KBM-7 (cell line): ENCODE measurements around the gene ZCCHC14.

Experiments used
- DNase-seq: peaks from one replicate; pipeline ENCODE4 v3.0.0-alpha.2; 2015
- in situ Hi-C: fragments of 300-500 bp; cut with MboI; formaldehyde crosslinking; loops from 2 replicates; pipeline ENCODE4 v1.14.3; 2020; ENCODE audit warnings: low sequenced_read_pairs, low pct_unique_long_range_greater_than_20kb, mixed read lengths

ZCCHC14 gene

DNA sequence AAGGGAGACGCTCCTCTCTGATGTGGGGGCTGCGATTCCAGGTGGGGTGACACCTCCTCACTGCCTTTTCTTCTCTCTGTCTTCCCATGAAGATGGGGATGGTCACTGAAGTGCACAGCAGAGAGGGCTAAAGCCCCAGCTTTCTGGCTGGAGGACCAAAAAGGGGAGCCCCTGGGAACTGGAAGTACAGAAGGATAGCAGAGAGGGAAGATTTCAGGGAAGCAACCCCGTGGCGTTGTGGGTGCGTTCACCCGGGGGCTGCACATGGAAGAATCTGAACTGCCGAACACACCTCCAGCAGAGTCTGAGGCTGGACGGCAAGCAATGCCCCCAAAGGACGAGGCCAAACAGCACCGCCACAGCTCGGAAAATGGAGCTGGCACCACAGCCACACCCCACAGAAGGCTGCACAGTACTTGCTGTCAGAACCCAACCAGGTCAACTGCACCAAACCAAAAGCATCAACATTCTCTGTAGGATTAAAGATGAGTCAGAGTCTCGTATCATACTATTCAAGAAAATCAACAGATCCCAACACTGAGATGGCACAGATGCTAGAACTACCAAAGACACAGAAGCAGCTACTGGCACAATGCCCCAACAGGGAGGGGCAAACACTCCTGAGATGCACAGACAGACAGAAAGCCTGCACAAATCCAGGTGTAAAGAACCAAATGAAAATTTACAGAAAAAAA, 50.8 kb downstream of the ZCCHC14 start:
- DNase-seq = no peak
- in situ Hi-C loops = no loop called here

- in situ Hi-C loops = no loop called here
- DNase-seq = no peak
These were observed 52.9 kb downstream of the ZCCHC14 start for GRCh38 chr16:87439926-87440325.

- in situ Hi-C loops = no loop called here
- no peak for DNase-seq
These were observed 54.2 kb downstream of the ZCCHC14 start for GRCh38 chr16:87438611-87438985.

DNA sequence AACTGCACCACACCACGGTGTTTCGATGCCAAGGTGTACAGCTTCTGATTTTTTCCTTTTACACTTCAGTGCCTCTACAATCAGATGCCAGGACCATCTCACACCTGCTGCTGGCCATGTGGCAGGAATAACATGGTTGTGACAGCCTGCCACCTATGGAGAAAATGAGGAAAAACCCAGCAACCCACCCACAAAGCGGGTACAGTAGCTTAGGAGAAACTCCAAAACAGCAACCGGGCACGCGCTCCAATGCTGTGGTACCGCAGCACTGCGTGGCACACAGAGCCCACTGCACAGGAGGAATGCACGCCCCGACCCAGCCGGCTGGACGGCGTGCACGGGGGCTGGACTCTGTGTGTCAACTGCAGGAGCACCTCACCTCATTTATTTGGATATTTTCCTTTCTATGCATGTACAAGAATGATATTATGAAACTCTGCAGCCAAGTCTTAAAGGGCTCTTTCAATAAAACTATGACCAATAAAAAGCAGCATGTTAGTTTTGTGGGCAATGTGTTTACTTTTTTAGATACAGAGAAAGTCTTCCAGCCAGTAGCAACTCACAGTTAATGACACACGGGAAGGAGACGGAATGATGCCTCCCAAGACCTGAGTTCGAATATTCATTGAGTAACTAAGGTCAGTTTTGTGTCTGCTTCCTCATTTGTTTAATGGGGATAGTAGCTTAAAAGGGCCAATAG, 54.8 kb downstream of the ZCCHC14 start:
- in situ Hi-C loops = no loop called here
- no peak for DNase-seq

DNA sequence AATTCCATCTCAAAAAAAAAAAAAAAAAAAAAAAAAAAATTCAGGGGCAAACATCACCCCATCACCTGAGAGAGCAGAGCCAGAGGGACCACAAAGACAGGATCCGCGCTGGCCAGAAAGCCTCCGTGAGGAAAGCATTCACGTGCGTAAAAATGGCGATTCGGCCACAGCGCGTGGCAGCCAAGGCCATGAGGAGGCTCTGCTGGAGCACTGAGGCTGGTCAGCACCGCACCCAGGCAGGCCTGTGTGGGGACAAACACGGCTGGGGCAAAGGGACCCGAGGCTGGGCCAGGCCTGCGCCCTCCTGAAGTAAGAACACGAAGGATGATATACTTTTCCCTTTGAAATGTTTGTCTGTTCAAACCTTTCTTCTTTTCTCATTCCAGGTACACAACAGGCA, 55.5 kb downstream of the ZCCHC14 start:
- DNase-seq = no peak
- in situ Hi-C loops = no loop called here

DNA sequence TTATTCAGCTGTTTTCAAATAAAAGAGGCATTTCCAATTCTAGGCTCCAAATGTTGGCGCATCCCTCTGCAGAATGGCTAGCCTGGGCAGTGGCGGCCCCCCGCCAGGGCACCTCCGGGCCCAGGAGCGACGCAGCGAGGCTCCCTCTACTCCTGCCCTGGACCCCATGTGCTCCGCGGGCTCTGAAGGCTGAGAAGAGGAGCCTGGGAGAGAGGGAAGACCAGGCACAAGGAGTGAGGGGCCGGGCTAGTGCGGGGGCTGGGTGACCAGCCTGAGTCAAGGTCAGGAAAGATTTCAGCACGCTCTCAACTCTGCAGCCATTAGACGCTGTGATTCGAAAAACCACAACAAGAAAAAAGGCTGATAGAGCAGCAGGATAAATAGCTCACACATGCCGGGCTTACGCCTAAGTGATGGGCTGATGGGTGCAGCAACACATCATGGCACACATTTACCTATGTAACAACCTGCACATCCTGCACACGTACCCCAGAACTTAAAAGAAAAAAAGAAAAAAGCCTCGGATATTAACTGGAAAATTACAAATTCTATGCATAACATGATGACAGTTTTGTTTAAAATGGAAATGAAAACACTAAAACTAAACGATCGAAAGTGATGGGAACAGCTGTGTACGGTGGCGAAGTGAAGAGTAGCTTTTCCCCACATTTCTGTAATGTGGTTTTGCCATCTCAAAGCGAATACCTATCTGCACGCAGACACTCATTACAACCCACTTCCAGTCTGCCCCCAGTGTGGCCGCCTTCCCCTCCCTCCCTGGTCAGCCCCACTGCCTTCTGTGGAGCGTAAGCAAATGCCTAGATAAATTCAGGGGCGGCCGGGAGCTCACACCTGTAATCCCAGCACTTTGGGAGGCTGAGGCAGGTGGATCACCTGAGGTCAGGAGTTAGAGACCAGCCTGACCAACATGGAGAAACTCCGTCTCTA, 56.3 kb downstream of the ZCCHC14 start:
- no peak for DNase-seq
- in situ Hi-C loops = no loop called here

DNA sequence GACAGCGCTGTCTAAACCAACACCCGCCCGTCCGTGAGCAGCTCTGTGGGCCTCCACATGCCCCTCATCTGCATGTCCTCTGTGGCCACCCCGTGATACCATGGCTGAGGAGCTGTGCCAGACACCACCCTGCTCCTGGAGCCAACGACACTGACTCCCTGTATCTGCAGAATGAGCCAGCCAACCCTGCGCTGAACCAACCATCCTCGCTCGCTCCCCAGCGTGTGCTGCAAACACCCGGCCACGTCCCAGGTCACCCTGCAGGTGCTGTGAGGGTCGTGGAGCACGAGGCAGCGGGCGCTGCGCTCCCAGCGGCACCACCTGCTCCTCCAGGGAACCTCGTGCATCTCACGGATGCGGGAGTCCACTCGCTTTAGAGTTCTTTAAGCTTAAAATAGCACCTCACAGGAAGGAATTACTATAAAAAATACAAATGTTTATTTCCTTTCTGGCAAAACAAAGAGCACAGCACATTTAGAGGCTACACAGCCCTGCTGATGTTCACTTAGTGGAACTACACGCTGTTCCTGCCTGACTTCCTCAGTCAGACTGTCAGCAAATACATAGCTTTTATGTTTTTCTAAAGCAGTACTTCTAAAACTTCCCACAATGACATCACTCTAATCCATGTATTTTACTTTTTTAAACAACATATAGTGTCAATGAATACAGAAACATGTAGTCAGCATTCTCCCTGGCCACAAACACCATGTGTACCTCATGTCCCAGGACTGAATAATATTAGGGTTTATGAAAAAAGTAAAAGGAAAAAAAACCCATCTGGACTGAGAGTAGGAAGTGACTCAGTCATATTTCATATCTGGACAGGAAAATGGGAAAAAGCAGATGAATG, 57.2 kb downstream of the ZCCHC14 start:
- in situ Hi-C loops = no loop called here
- no peak for DNase-seq

- in situ Hi-C loops = no loop called here
- DNase-seq = no peak
These were observed 58.6 kb downstream of the ZCCHC14 start for GRCh38 chr16:87434146-87434667.

GRCh38 chr16:87432330-87432915, 60.4 kb downstream of the ZCCHC14 start:
- in situ Hi-C loops = no loop called here
- DNase-seq = no peak

DNA sequence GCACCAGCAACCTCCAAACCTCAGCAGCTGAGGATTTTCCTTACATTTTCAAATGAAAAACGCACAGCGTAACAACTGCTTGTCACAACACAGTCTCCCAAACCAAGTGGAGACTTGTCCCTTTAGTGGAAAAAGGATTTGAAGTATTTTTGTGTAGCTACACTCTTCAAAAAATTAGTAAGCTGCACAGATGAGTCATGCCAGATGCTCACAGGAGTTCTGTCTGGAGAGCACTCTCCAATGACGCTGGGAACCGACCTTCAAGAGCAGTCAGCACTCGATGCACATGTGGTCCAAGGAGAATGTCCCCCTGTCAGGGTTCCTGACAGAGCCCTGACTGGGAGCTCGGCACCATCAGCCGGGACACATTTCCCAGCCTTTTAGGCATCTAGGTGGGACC, 60.9 kb downstream of the ZCCHC14 start:
- DNase-seq = no peak
- in situ Hi-C loops = no loop called here

GRCh38 chr16:87426423-87427215, 66.2 kb downstream of the ZCCHC14 start:
- DNase-seq = no peak
- in situ Hi-C loops = no loop called here

- no peak for DNase-seq
- in situ Hi-C loops = no loop called here
These were observed 66.9 kb downstream of the ZCCHC14 start for GRCh38 chr16:87425941-87426340.

GRCh38 chr16:87424266-87424665, 68.6 kb downstream of the ZCCHC14 start:
- in situ Hi-C loops = no loop called here
- DNase-seq = no peak

DNA sequence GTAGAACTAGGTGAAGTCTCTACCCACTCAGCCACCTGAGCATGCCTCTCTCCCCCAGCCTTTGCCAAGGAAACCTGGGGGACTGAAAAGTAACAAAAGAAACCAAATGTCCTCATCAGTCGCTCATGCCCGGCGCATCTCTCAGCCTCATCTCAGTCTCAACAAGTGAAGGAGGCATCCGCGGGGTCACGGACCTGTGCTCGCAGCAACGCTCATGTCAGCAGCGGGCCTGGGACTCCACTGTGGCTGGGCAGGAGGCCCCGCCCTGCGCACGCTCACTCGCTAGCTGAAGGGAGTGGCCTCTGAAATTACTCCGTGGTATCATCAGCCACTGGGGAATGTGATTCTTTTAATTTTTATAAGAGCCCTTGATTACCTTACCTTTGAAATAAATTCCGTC, 69.4 kb downstream of the ZCCHC14 start:
- DNase-seq = no peak
- in situ Hi-C loops = no loop called here

DNA sequence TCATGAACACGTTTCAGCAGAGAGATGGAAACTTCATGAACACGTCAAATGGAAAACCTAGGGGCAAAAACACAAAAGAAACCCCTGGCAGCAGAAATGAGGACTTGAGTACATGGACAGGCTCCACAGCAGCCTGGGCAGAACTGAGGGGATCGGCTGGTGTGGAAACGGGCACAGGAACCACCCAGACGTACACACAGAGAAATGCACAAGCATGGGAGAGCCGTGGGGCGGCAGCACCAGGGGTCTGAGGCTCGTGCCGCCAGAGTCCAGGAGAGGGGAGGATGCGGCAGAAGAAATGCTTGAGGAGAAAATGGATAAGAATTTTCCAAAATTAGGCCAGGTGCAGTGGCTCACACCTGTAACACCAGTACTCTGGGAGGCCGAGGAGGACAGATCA, 70.7 kb downstream of the ZCCHC14 start:
- no peak for DNase-seq
- in situ Hi-C loops = no loop called here

- in situ Hi-C loops = no loop called here
These were observed 71.6 kb downstream of the ZCCHC14 start for GRCh38 chr16:87421003-87421912.

More at GRCh38 chr16:87421003-87421912, 71.6 kb downstream of the ZCCHC14 start:
- no peak for DNase-seq
